SKM-1 treated with dmso at 0.1 percent for 144 hours (cell line): ENCODE measurements around the gene MARS1.
"Not testable (repeated sequence)": the region's sequence is repeated elsewhere in the genome, so short reads cannot be mapped to it uniquely, and the experiment has no call there.

Experiments
- DNase-seq: peaks from one replicate; lab custom pipeline; 2025; ENCODE audit not compliant: unreplicated experiment; lab: John Stamatoyannopoulos, UW

MARS1 gene

DNA sequence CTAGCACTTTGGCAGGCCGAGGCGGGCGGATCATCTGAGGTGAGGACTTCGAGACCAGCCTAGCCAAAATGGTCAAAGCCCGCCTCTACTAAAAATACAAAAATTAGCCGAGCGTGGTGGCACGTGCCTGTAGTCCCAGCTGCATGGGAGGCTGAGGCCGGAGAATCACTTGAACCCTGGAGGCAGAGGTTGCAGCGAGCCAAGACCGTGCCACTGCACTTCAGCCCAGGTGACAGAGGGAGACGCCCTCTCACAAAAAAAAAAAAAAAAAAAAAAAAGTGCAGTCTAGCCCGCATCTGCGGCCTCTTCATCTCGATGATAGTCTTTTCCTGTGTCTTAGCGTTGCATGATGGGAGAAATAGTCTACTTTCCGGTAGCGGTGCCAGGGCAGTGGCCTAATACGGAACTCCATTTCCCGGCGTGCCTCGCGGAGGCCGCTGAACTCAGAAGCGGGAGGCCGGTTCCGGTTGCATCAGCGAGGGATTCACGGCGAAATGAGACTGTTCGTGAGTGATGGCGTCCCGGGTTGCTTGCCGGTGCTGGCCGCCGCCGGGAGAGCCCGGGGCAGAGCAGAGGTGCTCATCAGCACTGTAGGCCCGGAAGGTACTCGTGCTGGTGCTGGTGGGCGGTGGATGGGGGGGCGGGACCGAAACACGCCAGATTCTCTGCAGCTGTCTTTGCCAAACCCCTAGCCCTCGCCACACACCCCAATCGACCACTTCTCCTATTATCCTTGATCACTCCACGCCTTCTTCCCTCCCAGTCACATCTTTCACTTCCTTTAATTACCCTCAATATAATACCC lies at the start of gene MARS1:
TSS of gene MARS1 (plus strand) at position 472 of the 805 bp plus-strand sequence. CDS start at position 495, 23 bp downstream.
- DNase-seq = peak; percentile 74

DNA sequence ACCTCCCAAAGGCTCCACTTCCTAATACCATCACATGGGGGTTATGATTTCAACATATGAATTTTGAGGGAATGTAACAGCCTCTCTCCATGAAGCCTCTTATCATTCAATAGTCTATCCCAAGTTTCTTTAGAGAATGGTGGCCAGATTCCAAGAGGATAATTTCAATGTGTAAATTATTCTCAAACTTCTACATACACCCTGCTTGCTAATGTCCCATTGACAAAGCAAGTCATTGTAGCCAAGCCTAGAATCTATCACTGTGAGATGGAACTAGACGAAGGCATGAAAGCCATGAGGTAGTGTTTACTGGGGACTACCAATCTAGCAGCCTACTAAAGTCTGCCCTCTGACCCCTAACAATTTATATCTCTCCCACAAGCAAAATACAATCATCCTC lies 49.5 kb upstream of the MARS1 start:
- DNase-seq = no peak

GRCh38 chr12:57439762-57440266 lies 48.1 kb upstream of the MARS1 start:
- no peak for DNase-seq

DNA sequence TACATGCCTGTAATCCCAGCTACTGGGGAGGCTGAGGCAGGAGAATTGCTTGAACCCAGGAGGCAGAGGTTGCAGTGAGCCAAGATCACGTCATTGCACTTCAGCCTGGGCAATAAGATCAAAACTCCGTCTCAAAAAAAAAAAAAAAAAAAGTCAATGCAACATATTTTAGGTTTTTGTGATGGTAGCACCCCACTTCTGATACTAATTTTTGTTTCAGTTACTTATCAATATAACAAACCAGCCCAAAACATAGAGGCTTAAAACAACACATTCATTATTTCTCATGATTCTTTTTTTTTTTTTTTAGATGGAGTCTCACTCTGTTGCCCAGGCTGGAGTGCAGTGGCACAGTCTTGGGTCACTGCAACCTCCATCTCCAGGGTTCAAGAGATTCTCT lies 46.5 kb upstream of the MARS1 start:
- DNase-seq = not testable (repeated sequence)

DNA sequence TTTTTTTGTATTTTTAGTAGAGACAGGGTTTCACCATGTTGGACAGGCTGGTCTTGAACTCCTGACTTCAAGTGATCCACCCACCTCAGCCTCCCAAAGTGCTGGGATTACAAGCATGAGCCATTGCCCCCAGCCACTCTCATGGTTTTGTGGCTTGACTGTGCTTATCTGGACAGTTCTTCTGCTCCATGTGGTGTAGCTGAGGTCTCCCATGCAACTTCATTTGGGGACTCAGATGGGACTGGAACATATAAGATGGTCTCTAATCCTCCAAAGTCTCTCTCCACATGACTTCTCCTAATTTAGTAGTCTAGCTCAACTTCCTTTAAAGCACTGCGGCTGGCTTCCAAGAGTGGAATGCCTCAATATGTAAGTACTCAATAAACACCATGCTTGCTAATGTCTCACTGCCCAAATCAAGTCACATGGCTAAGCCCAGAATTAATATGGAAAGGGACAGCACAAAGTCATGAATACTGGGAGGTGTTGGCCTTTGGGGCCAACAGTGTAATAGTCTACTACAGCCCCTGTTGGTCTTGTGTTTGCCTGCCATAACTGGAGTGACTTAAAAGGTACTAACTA lies 45.9 kb upstream of the MARS1 start:
- DNase-seq = no peak

- not testable (repeated sequence) for DNase-seq
These were observed 43.5 kb upstream of the MARS1 start for GRCh38 chr12:57444337-57444736.

DNA sequence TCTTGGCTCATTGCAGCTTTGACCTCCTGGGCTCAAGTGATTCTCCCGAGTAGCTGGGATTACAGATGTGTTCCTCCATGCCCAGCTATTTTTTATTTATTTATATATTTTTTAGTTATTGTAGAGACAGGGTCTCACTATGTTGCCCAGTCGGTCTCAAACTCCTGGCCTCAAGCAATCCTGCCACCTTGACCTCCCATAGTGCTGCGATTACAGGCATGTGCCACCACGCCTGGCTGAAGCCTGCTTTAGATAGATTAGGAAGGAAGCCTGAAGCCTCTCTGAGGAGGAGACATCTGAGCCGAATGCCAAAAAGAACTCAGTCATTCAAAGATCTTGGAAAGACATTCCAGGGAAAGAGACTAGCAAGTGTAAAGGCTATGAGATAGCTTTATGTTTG lies 43.1 kb upstream of the MARS1 start:
- no peak for DNase-seq

DNA sequence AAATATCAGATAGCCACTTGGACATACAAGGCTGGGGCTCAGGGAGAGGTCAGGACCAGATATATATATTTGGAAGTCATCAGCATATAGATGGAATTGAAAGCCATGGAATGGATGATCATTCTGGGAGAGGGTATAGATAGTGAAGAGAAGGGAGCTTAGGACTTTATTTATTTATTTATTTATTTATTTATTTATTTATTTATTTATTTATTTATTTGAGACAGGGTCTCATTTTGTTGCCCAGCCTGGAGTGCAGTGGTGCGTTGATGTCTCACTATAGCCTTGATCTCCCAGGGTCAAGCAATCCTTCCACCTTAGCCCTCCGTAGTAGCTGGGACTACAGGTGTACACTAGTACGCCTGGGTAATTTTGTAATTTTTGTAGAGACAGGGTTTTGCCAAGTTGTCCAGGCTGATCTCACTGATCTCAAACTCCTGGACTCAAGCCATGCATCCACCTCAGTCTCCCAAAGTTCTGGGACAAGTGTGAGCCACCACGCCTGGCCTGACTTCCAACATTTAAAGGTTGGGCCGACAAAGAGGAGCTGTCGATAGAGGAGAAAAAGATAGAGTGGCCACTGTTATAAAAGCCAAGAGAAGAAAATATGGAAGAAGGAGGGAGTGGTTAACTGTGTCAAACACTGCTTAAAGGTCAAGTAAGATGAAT lies 41.4 kb upstream of the MARS1 start:
- DNase-seq = no peak

DNA sequence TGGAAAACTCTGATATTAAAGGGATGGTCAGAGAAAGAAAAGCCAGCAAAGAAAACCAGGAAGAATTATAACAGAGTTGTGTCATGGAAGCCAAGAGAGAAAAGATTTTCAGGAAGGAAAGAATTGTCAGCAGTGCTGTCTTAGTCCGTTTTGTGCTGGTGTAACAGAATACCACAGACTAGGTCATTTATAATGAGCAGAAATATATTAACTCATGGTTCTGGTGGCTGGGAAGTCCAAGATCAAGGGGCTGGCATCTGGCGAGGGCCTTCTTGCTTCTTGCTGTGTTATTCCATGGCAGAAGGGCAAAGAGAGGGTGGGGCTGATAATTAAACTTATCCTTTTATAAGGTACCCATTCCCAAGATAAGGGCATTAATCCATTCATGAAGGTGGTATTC lies 39.2 kb upstream of the MARS1 start:
- DNase-seq = no peak

- no peak for DNase-seq
These were observed 38.5 kb upstream of the MARS1 start for GRCh38 chr12:57449375-57449774.

DNA sequence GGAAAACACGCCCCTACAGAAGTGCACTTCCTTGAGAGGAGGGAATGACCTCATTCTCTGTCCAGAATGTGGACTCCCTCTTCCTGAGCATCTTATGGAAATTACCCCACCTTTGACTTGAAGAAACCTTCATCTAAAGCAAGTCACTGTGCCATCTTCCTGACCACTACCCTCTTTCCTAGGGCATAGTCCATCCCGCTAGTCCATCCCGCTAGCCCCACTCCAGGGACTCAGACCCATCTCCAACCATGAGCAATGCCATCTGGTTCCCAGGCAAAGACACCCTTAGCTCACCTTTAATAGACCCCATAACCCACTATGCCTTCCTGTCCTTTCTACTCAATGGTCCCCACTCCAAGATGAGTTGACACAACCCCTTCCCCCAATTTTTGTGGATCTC lies 37.8 kb upstream of the MARS1 start:
- DNase-seq = no peak

GRCh38 chr12:57451233-57451778 lies 36.6 kb upstream of the MARS1 start:
- no peak for DNase-seq

- DNase-seq = no peak
These were observed 35.5 kb upstream of the MARS1 start for GRCh38 chr12:57452181-57452936.

GRCh38 chr12:57452937-57453509 lies 34.8 kb upstream of the MARS1 start:
- DNase-seq = no peak

- no peak for DNase-seq
These were observed 33.7 kb upstream of the MARS1 start for GRCh38 chr12:57454213-57454565.

DNA sequence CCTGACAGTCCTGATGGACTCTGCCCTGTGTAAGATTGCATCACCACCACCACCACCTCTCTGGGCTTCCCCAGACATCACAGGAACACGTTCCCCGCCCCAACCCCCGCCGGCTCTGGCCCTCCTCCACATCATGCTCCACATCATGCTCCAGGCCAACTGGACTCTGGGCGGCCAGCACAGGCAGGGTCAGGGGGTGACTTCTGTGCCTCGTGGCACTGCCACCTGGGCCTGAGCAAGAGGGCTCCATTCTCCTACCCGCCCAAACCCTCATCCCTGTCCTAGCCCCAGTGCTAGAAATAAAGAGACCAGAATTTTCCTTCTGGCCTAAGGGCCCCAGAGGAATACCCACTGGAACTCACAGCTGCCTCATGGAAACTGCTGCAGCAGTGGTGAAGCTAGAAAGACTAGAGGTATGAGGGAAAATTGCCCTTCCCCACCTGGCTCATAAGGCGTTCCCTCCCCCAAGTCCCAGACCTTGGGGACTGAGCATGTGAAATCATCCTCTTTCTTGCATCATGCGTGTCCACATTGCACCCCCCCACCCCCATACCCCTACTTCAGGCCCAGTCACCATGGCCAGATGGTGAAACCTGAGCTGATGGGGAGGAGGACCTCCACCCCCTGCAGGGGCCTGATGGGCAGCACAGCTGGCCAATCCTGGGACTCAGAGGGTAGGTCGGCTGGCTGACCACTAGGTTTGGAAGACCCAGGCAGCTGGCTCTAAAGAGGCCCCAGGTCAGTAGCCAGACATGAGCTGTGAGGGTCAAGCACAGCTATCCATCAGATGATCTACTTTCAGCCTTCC lies 33.1 kb upstream of the MARS1 start, which contains the start of gene INHBE:
TSS of gene INHBE (plus strand) at position 742 of the 808 bp plus-strand sequence. CDS start 230 bp downstream, outside the sequence.
- no peak for DNase-seq

GRCh38 chr12:57455374-57456144 lies 32.3 kb upstream of the MARS1 start:
- no peak for DNase-seq

GRCh38 chr12:57456145-57456700 lies 31.6 kb upstream of the MARS1 start:
- no peak for DNase-seq
